ENCODE results near the gene PARVG.

DNA sequence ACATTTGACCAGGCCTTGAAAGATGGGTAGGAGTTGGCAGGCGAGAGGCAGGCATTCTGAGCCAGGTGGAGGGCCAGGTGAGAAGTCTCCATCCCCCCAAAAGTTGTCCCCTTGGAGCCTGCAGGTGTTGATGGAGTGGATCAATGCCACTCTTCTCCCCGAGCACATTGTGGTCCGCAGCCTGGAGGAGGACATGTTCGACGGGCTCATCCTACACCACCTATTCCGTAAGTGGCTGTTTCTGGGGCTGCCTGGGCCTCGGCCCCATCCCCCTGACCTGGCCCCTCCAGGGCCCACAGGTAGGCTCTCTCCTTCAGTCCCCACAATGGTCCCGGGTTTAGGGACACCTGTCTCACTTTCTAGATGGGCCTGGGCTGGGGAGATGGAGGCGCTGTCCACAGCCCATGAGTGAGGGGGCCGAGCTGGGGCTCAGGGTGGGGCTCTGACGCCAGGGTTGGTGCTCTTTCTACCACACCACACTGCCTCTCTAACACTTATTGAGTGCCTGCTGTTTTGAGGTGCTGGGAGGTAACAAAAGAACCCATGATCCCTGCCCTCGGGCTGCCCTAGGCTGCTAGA is 7.0 kb downstream of the PARVG start:
- TF ChIP-seq, protein P1, sequence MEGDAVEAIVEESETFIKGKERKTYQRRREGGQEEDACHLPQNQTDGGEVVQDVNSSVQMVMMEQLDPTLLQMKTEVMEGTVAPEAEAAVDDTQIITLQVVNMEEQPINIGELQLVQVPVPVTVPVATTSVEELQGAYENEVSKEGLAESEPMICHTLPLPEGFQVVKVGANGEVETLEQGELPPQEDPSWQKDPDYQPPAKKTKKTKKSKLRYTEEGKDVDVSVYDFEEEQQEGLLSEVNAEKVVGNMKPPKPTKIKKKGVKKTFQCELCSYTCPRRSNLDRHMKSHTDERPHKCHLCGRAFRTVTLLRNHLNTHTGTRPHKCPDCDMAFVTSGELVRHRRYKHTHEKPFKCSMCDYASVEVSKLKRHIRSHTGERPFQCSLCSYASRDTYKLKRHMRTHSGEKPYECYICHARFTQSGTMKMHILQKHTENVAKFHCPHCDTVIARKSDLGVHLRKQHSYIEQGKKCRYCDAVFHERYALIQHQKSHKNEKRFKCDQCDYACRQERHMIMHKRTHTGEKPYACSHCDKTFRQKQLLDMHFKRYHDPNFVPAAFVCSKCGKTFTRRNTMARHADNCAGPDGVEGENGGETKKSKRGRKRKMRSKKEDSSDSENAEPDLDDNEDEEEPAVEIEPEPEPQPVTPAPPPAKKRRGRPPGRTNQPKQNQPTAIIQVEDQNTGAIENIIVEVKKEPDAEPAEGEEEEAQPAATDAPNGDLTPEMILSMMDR (IDR thresholded peaks at IDR 0.05; ENCODE audit: insufficient read depth, low read length, poor library complexity, severe bottlenecking), result no peak
- TF ChIP-seq EZH2phosphoT487 (conservative IDR thresholded peaks at IDR 0.05; ENCODE audit: low read length), result no peak

Measured in SU-DHL-6 (cell line).